ENCODE data around the gene ILK.

ILK gene

DNA sequence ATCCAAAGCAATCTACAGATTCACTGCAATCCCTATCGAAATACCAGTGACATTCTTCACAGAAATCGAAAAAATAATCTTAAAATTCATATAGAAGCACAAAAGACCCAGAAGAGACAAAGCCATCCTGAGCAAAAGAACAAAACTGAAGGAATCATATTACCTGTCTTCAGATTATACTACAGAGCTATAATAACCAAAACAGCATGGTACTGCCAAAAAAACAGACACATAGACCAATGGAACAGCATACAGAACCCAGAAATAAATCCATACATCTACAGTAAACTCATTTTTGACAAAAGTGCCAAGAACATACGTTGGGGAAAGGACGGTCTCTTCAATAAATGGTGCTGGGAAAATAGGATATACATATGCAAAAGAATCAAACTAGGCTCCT lies 19.0 kb upstream of the ILK start:
- TF ChIP-seq, protein P1, sequence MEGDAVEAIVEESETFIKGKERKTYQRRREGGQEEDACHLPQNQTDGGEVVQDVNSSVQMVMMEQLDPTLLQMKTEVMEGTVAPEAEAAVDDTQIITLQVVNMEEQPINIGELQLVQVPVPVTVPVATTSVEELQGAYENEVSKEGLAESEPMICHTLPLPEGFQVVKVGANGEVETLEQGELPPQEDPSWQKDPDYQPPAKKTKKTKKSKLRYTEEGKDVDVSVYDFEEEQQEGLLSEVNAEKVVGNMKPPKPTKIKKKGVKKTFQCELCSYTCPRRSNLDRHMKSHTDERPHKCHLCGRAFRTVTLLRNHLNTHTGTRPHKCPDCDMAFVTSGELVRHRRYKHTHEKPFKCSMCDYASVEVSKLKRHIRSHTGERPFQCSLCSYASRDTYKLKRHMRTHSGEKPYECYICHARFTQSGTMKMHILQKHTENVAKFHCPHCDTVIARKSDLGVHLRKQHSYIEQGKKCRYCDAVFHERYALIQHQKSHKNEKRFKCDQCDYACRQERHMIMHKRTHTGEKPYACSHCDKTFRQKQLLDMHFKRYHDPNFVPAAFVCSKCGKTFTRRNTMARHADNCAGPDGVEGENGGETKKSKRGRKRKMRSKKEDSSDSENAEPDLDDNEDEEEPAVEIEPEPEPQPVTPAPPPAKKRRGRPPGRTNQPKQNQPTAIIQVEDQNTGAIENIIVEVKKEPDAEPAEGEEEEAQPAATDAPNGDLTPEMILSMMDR (IDR thresholded peaks at IDR 0.05; ENCODE audit: control insufficient read depth, extremely low read depth, insufficient read depth), result no peak
- H3K4me3 ChIP-seq (ENCODE audit: low read depth, low read length), result no peak overlapping the region
- no peak for DNase-seq (ENCODE audit: low read depth)

DNA sequence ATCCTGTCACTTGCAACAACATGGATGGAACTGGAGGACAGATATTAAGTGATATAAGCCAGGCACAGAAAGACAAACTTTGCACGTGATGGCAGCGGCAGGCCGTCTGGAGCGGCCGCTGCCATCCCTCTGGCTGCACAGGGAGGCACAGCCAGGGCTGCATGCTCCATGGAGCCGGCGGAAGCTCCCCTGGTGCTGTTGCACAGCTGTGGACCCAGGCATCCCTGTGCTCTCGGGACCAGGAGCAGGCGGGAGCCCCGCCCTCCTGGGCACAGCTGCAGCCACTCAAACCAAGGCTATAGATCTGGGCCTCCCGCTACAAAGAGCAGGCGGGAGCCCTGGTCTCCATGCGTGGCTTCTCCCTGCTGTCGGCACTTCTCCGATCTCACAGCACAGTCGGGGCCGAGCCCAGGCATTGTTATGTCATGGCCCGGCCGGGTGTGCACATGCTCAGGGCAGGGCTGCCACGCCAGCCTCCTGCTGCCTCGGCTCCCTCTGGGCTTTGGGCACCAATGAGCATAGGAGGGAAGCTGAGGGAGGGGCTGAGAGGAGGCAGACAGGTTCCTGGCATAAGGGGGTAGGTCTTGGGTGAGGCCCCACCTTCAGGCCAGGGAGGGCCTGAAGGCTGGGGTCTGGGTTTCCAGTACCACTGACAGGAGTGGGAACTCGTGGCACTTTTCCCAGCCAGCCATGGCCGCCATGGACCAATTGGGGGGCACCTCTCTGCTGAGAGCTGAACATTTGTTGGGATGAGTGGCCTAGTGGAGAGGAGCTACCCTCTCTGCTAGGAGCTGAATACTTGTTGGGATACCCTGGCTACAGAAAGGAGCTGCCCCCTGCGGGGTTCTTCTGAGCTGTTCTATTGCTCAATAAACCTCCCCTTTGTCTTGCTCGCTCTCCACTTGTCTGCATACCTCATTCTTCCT lies 16.9 kb upstream of the ILK start:
- no peak for DNase-seq (ENCODE audit: low read depth)
- no peak overlapping the region for H3K4me3 ChIP-seq (ENCODE audit: low read depth, low read length)
- TF ChIP-seq, protein P1 (IDR thresholded peaks at IDR 0.05; ENCODE audit: control insufficient read depth, extremely low read depth, insufficient read depth), result no peak

DNA sequence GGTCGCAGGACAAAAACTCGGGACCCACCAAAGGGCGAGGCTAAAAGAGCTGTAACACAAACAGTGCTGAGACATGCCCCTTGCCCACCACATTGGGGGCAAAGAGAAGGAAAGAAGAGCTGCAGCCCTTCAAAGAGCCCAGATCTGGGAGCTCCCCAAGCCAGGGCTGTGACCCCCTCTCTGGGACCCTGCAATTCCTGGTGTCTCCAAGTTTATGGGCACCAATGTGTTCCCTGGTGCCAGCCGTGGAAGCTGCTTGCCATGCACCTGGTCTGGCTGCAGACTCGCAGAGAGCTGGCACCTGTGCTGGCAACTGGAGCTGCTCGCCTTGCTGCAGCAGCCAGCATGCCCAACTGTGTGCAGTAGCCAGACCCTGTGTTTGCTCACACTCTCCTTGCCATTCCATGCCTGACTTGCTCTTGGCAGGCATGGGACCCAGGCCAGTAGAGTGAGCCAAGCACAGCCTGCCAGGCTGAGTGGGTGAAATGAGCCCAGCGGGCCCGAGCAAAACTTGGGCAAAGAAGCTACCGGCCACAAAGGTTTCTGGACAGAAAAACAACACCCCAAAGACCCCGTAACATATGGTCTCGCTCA lies 16.1 kb upstream of the ILK start:
- peak; percentile 84 for DNase-seq (ENCODE audit: low read depth)
- TF ChIP-seq, protein P1 (IDR thresholded peaks at IDR 0.05; ENCODE audit: control insufficient read depth, extremely low read depth, insufficient read depth), result no peak

DNA sequence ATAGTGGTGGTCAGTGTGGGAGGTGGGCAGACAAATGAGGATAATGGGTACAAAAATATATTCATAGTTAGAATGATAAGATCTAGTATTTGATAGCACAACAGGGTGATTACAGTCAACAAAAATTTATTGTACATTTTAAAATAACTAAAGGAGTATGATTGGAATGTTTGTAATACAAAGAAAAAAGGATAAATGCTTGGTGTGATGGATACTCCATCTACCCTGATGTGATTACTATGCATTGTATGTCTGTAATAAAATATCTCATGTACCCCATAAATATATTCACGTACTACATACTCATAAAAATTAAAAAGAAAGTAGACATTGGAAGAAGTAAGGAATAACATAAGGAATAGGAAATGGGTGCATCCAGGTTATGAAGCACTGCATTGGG lies 15.6 kb upstream of the ILK start:
- no peak overlapping the region for H3K4me3 ChIP-seq (ENCODE audit: low read depth, low read length)
- DNase-seq (ENCODE audit: low read depth), result no peak
- TF ChIP-seq, protein P1 (IDR thresholded peaks at IDR 0.05; ENCODE audit: control insufficient read depth, extremely low read depth, insufficient read depth), result no peak

More for the DNA sequence above, 16.1 kb upstream of the ILK start:
- no peak overlapping the region for H3K4me3 ChIP-seq (ENCODE audit: low read depth, low read length)

DNA sequence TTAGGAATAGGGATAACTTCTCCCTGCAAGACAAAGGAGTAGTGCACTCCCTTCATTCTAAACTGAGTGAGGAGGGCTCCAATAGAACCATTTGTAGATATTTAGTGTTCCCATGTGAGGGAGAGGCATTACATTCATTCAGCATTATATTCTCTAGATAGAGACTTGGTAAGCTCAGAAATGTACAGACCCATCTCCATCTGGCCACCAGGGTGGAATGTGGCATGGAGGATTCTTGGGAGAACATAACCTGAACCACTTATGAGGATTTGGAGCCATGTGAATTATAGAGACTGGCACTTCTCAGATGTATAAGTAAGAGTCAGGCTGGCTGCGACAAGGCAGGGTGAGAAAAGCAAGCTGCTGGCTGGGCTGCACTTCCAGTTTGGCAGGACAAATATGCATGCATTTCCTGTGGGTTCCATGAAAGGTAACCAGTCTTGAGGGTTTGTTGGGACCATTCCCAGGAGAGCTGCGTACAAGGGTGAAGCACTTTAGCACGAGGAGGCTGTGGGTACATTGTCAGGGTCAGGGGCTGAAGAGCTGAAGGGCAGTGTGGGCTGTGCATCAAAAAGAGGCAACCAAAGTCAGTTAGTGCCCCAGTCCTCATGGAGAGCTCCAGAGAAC lies 9.3 kb upstream of the ILK start:
- no peak for DNase-seq (ENCODE audit: low read depth)
- no peak overlapping the region for H3K4me3 ChIP-seq (ENCODE audit: low read depth, low read length)
- TF ChIP-seq, protein P1 (IDR thresholded peaks at IDR 0.05; ENCODE audit: control insufficient read depth, extremely low read depth, insufficient read depth), result no peak

DNA sequence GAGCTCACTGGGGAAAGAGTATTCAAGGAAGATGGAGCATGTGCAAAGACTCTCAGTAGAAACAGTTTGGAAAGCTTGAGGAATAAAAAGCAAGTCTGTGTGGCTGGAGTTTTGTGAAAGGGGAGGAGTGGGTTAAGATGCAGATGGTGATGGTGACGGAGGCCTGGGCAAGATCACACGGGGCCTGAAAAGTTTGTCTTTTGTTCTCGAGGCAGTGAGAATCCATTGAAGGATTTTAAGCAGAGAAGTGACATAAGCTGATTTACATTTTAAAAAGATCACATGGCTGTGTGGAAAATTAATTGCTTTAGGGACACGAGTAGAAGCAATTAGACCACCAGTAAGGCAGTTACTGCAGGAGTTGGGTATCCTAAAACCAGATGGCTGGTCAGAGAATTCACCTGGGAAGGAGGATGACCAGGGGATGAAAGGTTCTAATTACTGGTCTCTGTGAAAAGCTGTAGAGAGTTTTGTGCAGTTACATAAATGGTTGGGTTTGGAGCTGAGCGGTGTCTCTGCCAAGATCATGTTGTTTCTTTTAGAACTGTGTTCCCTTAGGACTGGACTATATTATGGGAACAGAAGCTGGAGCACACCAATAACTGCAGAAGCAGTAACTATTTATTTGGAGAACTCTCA lies 7.2 kb upstream of the ILK start:
- H3K4me3 ChIP-seq (ENCODE audit: low read depth, low read length), result no peak overlapping the region
- TF ChIP-seq, protein P1 (IDR thresholded peaks at IDR 0.05; ENCODE audit: control insufficient read depth, extremely low read depth, insufficient read depth), result no peak
- DNase-seq (ENCODE audit: low read depth), result no peak
